ENCODE measurements around the gene CCDC83.
"Not testable (repeated sequence)": the region's sequence is repeated elsewhere in the genome, so short reads cannot be mapped to it uniquely, and the experiment has no call there.

Gene CCDC83

GRCh38 chr11:85889676-85890579 is 34.7 kb downstream of the CCDC83 start:
- DNase-seq = no peak

GRCh38 chr11:85893395-85893794 is 38.2 kb downstream of the CCDC83 start:
- no peak for DNase-seq

- DNase-seq = no peak
Measured at GRCh38 chr11:85896876-85897275, 41.7 kb downstream of the CCDC83 start.

GRCh38 chr11:85898456-85898855 is 43.3 kb downstream of the CCDC83 start:
- no peak for DNase-seq

- no peak for DNase-seq
Measured at GRCh38 chr11:85902353-85902752, 47.2 kb downstream of the CCDC83 start.

GRCh38 chr11:85903406-85903805 is 48.2 kb downstream of the CCDC83 start:
- no peak for DNase-seq

GRCh38 chr11:85903811-85904210 is 48.6 kb downstream of the CCDC83 start:
- no peak for DNase-seq

GRCh38 chr11:85912414-85912813 is 57.2 kb downstream of the CCDC83 start:
- DNase-seq = no peak

- DNase-seq = no peak
Measured at GRCh38 chr11:85913513-85913912, 58.3 kb downstream of the CCDC83 start.

- DNase-seq = no peak
Measured at GRCh38 chr11:85914425-85914824, 59.2 kb downstream of the CCDC83 start.

GRCh38 chr11:85918910-85919794 is 64.0 kb downstream of the CCDC83 start:
- no peak for DNase-seq

GRCh38 chr11:85922367-85922766 is 67.2 kb downstream of the CCDC83 start:
- DNase-seq = no peak

- no peak for DNase-seq
Measured at GRCh38 chr11:85923455-85923854, 68.3 kb downstream of the CCDC83 start.

- not testable (repeated sequence) for DNase-seq
Measured at GRCh38 chr11:85926653-85927214, 71.6 kb downstream of the CCDC83 start.

- no peak for DNase-seq
Measured at GRCh38 chr11:85930879-85931366, 75.7 kb downstream of the CCDC83 start.

- no peak for DNase-seq
Measured at GRCh38 chr11:85934596-85935169, 79.5 kb downstream of the CCDC83 start.

- no peak for DNase-seq
Measured at GRCh38 chr11:85935751-85936150, 80.6 kb downstream of the CCDC83 start.

GRCh38 chr11:85937835-85938234 is 82.7 kb downstream of the CCDC83 start:
- no peak for DNase-seq

GRCh38 chr11:85939099-85940015 is 84.2 kb downstream of the CCDC83 start:
- no peak for DNase-seq

- DNase-seq = no peak
Measured at GRCh38 chr11:85941380-85941973, 86.3 kb downstream of the CCDC83 start.

GRCh38 chr11:85945296-85945695 is 90.1 kb downstream of the CCDC83 start:
- no peak for DNase-seq

Measured in cerebellar nuclear complex (tissue), 1 donor.